ENCODE measurements around the gene ADRB1.

ADRB1 gene

GRCh38 chr10:114029655-114030054 lies 14.0 kb upstream of the ADRB1 start:
- in situ Hi-C loops (cut with HindIII; ENCODE audit: low pct_unique_long_range_greater_than_20kb, low sequenced_read_pairs) = no loop called here
- no peak for DNase-seq (ENCODE audit: low read depth in 1 of 2, low spot score in 1 of 2)
- no peak for TF ChIP-seq JUND (IDR thresholded peaks at IDR 0.05; ENCODE audit: low read depth)

GRCh38 chr10:114030140-114030539 lies 13.5 kb upstream of the ADRB1 start:
- in situ Hi-C loops (cut with HindIII; ENCODE audit: low pct_unique_long_range_greater_than_20kb, low sequenced_read_pairs) = no loop called here
- DNase-seq (ENCODE audit: low read depth in 1 of 2, low spot score in 1 of 2) = no peak
- TF ChIP-seq JUND (IDR thresholded peaks at IDR 0.05; ENCODE audit: low read depth) = no peak

GRCh38 chr10:114031073-114031972 lies 12.3 kb upstream of the ADRB1 start:
- no peak for DNase-seq (ENCODE audit: low read depth in 1 of 2, low spot score in 1 of 2)
- in situ Hi-C loops (cut with HindIII; ENCODE audit: low pct_unique_long_range_greater_than_20kb, low sequenced_read_pairs) = no loop called here
- TF ChIP-seq JUND (IDR thresholded peaks at IDR 0.05; ENCODE audit: low read depth) = no peak

- in situ Hi-C loops (cut with HindIII; ENCODE audit: low pct_unique_long_range_greater_than_20kb, low sequenced_read_pairs) = no loop called here
- DNase-seq (ENCODE audit: low read depth in 1 of 2, low spot score in 1 of 2) = peak in 1 of 2 experiments; percentile 24
- no peak for TF ChIP-seq JUND (IDR thresholded peaks at IDR 0.05; ENCODE audit: low read depth)
Measured at GRCh38 chr10:114033566-114033965, 10.1 kb upstream of the ADRB1 start.

GRCh38 chr10:114034923-114035645 lies 8.6 kb upstream of the ADRB1 start:
- TF ChIP-seq JUND (IDR thresholded peaks at IDR 0.05; ENCODE audit: low read depth) = no peak
- in situ Hi-C loops (cut with HindIII; ENCODE audit: low pct_unique_long_range_greater_than_20kb, low sequenced_read_pairs) = no loop called here
- DNase-seq (ENCODE audit: low read depth in 1 of 2, low spot score in 1 of 2) = no peak

GRCh38 chr10:114035791-114036190 lies 7.9 kb upstream of the ADRB1 start:
- no peak for TF ChIP-seq JUND (IDR thresholded peaks at IDR 0.05; ENCODE audit: low read depth)
- DNase-seq (ENCODE audit: low read depth in 1 of 2, low spot score in 1 of 2) = no peak
- in situ Hi-C loops (cut with HindIII; ENCODE audit: low pct_unique_long_range_greater_than_20kb, low sequenced_read_pairs) = no loop called here

- in situ Hi-C loops (cut with HindIII; ENCODE audit: low pct_unique_long_range_greater_than_20kb, low sequenced_read_pairs) = no loop called here
- no peak for TF ChIP-seq JUND (IDR thresholded peaks at IDR 0.05; ENCODE audit: low read depth)
- no peak for DNase-seq (ENCODE audit: low read depth in 1 of 2, low spot score in 1 of 2)
Measured at GRCh38 chr10:114038819-114039218, 4.8 kb upstream of the ADRB1 start.

GRCh38 chr10:114041166-114041565 lies 2.5 kb upstream of the ADRB1 start:
- in situ Hi-C loops (cut with HindIII; ENCODE audit: low pct_unique_long_range_greater_than_20kb, low sequenced_read_pairs) = no loop called here
- no peak for TF ChIP-seq JUND (IDR thresholded peaks at IDR 0.05; ENCODE audit: low read depth)
- no peak for DNase-seq (ENCODE audit: low read depth in 1 of 2, low spot score in 1 of 2)

- TF ChIP-seq JUND (IDR thresholded peaks at IDR 0.05; ENCODE audit: low read depth) = no peak
- DNase-seq (ENCODE audit: low read depth in 1 of 2, low spot score in 1 of 2) = peak; percentile 43 to 72
- in situ Hi-C loops (cut with HindIII; ENCODE audit: low pct_unique_long_range_greater_than_20kb, low sequenced_read_pairs) = no loop called here
Measured at GRCh38 chr10:114042895-114043531, 653 bp upstream of the ADRB1 start.

- TF ChIP-seq JUND (IDR thresholded peaks at IDR 0.05; ENCODE audit: low read depth) = no peak
- DNase-seq (ENCODE audit: low read depth in 1 of 2, low spot score in 1 of 2) = no peak
- in situ Hi-C loops (cut with HindIII; ENCODE audit: low pct_unique_long_range_greater_than_20kb, low sequenced_read_pairs) = no loop called here
Measured at GRCh38 chr10:114044247-114045135, 825 bp downstream of the ADRB1 start.

- in situ Hi-C loops (cut with HindIII; ENCODE audit: low pct_unique_long_range_greater_than_20kb, low sequenced_read_pairs) = no loop called here
- DNase-seq (ENCODE audit: low read depth in 1 of 2, low spot score in 1 of 2) = peak; percentile 46 to 58
- TF ChIP-seq JUND (IDR thresholded peaks at IDR 0.05; ENCODE audit: low read depth) = no peak
Measured at GRCh38 chr10:114045136-114046086, 1.7 kb downstream of the ADRB1 start.
